HG03196 (cell line): ENCODE results near the gene RPL13.

Experiments used
- ATAC-seq: cut with Tn5 transposase; IDR thresholded peaks from one replicate; pipeline ENCODE4 v1.9.1; 2021; ENCODE audit not compliant: unreplicated experiment

The RPL13 gene

DNA sequence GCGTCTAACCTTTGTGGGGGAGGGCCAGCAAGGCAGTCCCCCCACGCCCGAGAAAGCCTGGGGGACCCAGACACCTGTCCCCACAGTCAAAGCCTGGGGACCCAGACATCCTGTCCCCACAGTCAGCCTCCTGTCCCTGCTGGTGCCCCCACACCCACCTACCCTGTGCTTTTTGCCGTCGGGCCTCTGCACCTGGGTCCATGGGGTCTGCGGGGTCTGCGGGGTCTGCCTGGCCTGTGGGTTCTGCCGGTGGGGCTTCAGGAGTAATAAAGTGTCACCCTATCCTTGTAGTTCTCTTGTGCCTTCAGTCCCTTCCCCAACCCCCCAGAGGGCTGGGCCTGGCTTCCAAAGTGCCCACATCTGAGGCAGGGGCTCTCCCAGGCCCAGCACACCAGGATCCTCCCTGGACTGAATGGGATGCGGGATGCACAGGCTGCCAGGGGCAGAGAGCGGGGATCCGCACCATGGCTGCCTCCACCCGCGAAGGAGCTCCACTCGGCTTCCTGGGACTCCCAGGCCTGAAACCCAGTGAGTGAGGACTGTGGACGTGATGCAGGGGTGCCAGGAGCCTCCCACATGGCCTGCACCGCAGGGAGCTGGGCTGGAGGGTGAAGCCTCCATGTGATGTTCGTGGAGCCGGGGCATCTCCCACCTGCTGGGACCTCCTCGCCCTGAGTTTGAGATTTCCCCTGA, 36.6 kb downstream of the RPL13 start:
- no peak for ATAC-seq

DNA sequence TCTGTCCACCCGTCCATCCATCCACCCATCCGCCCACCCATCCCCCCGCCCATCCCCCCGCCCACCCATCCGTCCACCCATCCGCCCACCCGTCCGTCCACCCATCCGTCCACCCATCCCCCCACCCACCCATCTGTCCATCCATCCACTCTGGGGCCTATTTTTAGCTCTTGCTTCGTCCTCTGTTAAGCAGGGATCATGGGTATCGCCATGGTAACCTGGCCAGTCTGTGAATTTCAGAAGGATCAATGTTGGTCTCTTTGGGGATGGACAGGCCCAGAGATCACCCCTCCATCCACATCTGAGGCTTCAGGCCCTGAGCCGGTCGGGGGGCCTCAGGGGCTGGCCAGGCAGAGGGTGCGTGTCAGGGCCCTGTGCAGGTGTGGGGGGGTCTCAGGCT, 37.7 kb downstream of the RPL13 start:
- no peak for ATAC-seq

DNA sequence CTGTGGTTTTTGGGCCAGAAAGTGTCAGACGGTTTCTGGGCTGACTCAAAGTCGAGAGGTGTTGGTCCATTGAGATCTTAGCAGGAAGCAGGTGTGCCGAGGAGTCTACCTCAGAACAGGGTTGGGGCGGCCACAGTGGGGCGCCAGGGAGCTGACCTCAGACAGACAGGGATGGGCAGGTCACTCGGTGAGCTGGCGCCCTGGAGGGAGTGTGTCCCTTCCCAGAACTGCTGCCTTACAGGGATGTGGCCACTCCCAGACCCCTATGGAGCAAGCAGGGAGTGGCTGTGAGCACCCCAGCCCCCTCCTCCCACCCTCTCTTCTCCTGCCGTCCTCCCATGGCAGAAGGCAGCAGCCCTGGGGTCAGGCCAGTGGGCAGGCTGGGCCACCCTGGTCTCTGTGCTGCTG, 39.0 kb downstream of the RPL13 start:
- ATAC-seq, result no peak

DNA sequence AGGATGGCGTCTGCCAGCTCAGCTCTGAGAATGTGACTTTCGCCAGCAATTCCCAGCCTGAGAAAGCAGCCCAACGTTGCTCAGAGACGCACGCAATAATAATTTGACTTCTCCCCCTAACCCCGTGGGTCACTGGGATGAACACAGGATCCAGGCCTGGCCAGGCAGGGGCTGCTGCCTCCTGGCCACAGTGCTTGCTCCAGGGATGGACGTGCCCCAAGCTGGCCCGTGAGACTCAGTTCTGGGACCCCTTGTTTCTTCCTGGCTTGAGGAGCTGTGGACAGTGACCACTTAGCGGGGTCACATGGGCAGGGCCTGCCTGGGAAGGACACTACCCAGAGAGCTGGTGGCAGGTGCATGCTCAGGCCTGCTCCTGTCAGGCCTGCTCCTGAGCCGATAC, 39.4 kb downstream of the RPL13 start:
- ATAC-seq, result no peak

DNA sequence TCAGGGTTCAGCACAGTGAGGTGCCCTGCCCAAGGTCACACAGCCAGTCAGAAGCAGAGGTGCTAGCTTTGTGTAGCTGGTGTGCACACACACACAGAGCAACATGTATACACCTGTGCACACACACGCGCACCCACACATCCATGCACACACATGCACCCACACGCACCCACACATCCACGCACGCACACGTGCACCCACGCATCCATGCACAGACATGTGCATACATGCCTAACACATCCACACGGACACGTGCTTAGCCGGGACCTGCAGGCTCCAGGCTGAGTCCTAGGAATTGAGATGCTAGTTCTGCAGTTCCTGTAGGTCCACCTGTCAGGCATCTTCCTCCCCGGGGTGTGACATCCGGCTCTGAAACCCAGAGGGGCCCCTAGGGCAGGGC, 39.9 kb downstream of the RPL13 start:
- ATAC-seq, result no peak

DNA sequence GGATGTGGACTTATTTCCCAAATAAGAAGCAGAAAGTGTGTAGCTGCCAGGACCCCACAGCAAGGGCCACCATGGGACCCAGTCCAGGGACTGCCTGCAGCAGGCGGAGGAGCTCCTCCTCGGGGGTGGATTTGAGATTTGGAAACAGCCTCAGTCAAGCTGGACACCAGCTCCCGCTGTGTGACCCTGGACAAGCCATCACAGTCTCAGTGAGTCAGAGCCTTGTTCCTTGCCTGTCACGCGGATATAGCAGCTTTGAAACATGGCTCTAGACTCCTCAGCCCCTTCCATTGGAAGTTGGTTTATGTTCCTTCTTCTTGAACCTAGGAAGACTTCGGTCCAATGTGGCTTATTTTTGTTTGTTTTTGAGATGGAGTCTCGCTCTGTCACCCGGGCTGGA, 40.5 kb downstream of the RPL13 start:
- no peak for ATAC-seq

DNA sequence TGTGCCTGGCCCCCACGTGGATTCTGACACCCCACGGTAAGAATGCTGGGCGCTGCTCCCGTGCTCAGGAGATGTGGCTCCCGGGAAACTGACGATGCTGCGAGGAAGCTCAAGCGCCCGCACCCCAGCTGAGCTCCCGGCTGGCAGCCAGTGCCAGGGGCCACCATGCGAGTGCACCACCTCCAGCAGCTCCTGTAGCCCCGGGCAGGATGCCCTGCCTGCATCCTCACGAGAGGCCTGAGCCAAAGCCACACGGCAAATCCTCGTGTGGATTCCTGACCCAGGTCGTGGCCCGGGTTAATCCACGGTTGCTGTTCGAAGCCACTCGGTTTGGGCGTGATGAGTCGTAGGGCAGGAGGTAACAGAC, 41.4 kb downstream of the RPL13 start:
- no peak for ATAC-seq

DNA sequence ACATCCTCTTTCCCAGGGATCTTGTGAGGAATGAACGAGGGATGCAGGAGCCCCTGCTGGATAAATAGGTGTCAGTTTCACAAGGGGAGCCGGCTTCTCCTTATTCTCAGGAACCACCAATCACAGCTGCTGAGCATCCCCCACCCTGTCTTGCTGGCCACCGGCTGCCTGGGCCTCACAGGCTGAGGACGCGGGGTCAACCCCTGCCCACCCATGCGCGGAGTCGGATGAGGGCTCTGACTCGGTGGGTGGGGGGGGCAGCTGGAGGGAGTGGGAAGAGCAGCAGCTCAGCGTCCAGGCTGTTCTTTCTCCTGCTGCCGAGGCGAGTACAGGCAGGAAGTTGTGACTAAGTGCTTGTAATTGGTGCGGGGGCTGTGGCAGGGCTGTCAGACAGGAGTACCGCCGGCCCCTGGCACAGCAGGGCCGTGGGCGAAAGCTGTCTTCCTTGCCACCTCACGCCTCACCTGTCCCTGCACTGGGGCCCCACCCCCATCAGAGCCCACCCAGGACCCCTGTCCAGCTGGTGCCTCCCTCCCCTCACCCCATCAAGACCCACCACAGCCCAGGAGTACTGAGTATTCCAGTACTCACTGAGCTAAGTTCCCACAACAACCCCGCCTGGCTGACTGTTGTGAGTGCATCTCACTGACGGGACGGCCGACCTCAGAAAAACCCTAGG, 41.9 kb downstream of the RPL13 start:
- no peak for ATAC-seq

DNA sequence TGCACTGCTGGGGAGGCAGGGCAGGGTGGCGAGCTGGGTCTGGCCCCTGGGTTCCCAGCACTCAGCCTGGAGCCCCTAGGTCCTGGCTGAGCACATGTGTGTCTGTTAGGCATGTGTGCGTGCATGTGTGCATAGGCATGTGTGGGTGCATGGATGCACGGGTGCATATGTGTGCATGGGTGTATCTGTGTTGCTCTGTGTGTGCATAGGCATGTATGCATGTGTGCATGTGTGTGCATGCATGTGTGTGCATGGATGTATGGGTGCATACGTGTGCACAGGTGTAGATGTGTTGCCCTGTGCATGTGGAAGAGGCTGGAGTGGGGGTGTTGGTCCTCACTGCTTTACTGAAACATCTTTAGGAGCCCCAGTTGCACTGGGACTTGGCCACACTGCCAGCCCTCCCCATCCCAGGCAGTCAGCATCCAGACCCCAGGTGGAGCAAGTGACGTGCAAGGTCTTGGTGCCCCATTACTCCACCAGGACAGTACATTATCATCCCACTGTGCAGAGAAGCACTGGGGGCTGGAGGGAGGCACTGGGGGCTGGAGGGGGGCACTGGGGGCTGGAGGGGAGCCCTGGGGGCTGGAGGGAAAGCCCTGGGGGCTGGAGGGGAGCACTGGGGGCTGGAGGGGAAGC, 42.6 kb downstream of the RPL13 start:
- no peak for ATAC-seq

DNA sequence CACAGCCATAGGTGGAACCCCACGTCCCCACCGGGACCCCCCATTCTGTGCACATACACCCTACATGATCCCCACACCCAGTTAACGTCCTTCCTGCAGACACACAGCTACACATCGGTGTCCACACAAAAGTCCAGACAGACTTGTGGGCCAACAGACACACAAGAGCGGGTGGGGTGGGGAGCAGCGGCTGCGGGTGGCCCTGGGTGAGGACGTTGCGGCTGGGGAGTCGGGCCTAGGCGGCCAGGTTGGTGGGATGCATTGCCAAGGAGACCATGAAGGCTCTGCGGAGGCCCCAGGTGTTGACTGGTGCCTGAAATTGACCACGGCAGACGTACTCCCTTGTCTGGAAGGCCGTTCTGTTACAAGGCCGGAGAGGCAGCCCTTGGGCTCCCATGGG, 44.3 kb downstream of the RPL13 start:
- no peak for ATAC-seq

DNA sequence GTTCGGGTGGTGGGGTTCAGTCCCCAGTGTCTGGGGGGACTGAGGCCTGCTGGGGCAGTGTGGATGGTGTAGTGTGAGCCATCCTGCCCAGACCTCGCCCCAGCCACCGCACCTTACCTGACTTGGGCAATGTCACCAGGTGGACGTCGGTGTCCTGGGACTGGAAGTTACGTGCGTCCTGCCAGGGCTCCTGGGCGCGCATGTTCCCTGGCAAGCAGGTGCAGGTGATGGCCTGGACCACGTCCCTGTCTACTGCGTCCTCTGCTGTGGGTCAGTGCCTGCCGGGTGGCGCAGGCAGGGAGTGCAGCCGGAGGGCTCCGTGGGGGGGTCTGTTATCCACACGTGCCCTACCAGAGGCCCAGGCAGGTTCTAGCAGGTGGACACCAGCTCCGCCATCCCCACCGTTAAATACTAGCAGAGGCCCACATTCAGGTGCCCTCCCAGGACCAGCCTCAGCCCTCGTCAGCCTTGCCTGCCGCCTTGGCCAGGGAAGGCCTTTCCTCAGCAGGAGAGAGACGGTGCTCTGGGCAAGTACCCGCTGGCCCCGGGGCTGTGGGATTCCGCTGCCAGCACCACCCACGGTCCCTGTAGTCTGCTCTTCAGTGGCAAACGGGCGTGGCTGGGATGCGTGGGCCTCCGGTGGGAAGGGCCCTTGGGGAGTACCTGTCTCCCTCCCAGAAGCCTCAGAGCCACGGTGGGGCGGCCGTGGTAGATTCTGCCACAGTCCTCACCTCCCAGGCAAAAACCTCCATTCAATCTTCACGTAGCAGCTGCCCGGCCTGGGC, 44.9 kb downstream of the RPL13 start:
- ATAC-seq, result no peak

DNA sequence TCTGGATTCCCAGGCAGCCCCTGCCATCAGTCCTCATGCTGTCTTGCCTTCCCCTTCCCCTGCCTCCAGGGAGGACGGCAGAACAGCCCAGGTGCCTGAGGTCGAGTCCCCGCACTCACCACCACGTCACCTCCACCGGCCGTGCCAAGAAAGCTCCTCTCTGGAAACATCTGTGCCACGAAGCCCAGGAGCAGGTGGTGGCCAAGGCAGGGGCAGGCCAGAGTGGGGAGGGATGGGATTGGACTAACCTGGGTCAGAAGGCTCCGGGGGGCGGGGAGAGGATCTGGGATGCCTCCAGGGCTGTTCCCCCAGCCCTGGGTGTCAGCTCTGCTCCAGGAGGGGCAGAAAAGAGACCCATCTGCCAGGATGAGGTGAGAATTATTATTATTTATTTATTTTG, 45.5 kb downstream of the RPL13 start:
- ATAC-seq, result no peak

DNA sequence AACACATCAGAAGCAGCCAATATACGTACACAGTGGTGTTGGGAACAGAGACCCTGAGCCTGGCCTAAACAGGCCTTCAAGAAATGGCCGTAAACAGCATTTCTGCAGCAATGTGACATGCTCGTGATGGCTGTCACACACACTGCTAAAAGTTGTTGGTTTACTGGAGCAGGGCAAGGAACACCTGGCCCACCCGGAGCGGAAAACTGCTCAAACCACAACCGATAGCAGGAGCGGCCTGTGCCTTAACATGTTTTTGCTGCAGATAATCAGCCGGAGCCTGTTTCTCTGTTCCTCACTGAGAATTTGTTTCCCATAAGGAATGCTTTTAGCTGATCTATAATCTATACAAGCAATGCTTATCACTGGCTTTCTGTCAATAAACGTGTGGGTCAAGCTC, 47.0 kb downstream of the RPL13 start:
- ATAC-seq, result no peak

DNA sequence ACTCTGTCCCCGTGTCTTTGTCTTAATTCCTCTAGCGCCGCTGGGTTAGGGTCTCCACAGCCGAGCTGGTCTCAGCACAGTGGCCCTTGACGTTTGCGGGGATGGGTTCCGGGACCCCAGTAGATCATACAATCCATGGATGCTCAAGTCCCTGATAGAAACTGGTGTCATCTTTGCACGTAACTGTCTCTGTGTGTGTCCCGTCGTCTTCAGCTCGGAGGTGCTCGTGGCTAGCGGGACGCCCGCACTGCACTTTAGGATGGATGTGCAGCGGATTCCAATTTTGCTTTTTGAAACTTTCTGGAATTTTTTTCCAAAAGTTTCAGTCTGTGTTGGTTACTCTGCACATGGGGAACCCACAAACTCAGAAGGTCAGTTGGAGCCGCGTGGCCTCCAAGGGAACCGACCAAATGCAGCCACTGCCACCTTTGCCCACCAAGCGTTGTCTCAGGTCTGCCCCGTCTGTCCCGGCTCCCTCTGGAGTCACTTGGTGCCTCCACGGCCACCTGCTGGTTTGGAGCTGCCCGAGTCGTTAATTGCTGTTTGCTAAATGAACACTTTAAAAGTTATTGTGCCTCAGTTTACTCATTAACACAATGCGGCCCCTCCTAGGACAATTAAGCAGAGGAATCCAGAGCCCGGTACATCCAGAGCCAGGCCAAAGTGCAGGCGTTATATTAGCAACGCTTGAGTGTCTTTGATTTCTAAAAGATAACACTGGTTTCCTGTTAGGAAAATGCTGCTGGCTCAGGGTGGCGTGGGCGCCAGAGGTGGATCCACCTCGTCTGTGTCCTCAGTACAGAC, 47.7 kb downstream of the RPL13 start:
- ATAC-seq, result no peak

DNA sequence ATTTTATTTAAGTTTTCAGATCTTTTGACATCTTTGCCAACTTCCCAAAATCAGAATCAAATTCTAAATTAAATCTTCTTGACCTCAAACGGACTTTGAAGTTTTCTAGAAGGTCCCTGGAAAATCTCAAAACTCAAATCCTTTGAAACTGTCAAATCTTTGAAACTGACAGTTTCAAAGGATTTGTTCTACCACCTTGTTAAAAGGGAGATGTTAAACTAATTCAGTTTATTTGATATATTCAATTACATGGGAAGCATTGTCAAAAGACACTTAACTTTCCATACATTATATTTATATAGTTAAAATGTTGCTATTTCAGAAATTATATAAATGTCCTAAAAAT, 49.6 kb downstream of the RPL13 start:
- no peak for ATAC-seq

DNA sequence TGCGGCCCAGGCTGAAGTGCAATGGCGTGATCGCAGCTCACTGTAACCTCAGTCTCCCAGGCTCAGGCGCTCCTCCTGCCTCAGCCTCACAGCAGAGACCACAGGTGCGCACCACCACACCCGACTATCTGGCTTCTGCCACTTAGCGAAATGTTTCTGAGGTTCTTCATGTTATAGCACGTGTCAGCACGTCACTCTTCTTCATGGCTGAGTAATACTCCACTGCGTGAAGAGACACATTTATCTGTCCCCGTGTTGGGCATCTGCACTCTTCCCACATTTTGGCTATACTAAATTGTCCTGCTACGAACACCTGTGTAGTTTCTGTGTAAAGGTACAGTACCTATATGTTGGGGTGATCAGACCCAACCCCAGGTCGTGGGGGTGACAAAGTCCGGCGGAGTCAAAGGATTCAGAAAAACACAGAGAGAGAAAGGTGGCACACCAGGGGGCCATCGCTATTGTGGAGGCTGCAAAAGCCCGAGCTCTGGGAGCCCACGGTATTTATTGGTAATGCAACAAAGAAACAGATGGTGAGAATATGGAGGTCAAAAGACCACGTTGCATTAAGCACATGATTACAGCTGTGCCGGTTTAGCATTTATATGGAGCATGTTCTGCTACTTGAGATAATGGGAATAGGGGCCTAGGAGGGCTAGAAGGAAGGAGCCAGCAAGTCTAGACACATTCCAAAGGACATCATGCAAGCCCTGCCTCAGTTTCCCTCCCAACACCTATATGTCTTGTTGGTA, 52.1 kb downstream of the RPL13 start:
- no peak for ATAC-seq

DNA sequence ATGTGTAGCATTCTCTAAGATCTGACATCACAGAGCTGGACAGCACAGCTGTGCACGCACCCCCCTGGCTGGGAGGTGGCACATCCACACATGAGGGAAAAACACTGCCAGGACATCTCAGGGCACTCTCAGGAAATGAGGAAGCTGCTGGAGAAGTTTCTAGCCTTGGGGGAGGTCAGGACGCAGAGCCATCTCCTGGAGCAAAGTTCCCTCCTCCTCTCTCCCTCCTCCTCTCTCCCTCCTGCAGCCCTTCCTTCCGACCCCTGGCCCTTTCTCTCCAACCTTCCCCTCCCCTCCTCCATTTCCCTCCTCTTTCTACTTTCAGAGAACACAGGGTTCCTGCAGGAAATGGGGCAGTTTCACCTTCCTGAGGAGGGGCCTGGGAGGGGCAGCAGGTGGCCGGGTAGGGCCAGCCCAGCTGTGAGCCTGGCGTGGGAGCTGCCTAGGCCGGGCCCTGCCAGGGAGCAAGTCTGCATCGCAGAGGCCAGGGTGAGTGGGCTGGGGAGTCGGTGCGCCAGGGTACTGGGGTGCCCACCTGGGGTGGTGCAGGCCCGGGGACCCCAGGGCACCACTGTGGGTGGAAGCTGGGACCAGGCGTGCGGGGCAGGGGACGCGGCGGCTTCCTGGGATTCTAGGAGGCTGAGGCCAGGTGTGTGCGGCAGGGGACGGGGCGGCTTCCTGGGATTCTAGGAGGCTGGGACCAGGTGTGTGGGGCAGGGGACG, 52.9 kb downstream of the RPL13 start, which contains the start of gene DPEP1:
Gene DPEP1 (plus strand): TSS at position 412 of the 723 bp plus-strand sequence. CDS start 16,769 bp downstream, outside the sequence.
- no peak for ATAC-seq

DNA sequence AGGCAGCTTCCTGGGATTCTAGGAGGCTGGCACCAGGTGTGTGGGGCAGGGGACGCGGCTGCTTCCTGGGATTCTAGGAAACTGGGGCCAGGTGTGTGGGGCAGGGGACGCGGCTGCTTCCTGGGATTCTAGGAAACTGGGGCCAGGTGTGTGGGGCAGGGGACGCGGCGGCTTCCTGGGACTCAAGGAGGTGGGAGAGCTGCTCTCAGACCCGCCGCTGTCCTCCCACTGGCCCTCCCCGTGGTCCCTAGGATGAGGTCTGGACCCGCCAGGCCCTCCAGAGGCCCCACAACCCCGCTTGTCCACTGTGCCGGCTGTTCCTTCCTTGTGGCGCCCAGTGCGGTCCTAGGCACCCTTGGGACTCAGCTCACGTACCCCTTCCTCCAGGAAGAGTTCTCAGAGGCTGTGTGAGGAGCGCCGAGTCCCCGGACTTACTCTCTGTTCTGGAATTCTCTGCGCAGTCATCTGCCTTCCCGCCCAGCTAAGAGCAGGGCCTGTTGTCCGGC, 53.5 kb downstream of the RPL13 start:
- ATAC-seq, result no peak
